ENCODE measurements around the gene TIA1.

DNA sequence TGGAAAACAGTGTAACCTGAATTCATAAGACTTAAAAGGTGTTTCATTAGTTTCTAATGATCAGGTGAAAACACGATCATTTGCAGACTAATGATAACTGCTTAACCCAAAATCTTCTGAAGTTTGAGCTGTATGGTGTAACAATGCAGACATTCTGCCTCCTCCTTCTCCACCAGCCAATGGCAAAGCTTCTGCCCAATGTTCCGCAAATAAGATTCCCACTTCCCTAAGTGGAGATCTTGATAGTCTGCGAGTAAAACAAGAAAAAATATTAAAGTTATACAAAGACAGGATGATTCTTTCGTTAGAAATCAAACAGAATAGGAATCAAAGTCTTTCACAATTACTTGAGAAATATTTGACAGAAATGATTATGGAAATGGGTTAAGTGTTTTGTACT lies 65.7 kb downstream of the TIA1 start:
- TF ChIP-seq, protein P1, sequence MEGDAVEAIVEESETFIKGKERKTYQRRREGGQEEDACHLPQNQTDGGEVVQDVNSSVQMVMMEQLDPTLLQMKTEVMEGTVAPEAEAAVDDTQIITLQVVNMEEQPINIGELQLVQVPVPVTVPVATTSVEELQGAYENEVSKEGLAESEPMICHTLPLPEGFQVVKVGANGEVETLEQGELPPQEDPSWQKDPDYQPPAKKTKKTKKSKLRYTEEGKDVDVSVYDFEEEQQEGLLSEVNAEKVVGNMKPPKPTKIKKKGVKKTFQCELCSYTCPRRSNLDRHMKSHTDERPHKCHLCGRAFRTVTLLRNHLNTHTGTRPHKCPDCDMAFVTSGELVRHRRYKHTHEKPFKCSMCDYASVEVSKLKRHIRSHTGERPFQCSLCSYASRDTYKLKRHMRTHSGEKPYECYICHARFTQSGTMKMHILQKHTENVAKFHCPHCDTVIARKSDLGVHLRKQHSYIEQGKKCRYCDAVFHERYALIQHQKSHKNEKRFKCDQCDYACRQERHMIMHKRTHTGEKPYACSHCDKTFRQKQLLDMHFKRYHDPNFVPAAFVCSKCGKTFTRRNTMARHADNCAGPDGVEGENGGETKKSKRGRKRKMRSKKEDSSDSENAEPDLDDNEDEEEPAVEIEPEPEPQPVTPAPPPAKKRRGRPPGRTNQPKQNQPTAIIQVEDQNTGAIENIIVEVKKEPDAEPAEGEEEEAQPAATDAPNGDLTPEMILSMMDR (IDR thresholded peaks at IDR 0.05; ENCODE audit: low read depth, low read length) = no peak
- no peak for TF ChIP-seq EZH2phosphoT487 (IDR thresholded peaks at IDR 0.05; ENCODE audit: low read depth)
